ENCODE measurements around the gene NMB. TPM values are rescaled to one million over a fixed set of nuclear protein-coding genes. Genes with fewer than 3 reads are reported as not detected.
"Not testable (repeated sequence)": the region's sequence is repeated elsewhere in the genome, so short reads cannot be mapped to it uniquely, and the experiment has no call there.

NMB gene
- total and polyA plus RNA-seq, 2 donors (not counting 1 experiment from before 2014, with no cell fraction given): 1.5 to 3.6 TPM

DNA sequence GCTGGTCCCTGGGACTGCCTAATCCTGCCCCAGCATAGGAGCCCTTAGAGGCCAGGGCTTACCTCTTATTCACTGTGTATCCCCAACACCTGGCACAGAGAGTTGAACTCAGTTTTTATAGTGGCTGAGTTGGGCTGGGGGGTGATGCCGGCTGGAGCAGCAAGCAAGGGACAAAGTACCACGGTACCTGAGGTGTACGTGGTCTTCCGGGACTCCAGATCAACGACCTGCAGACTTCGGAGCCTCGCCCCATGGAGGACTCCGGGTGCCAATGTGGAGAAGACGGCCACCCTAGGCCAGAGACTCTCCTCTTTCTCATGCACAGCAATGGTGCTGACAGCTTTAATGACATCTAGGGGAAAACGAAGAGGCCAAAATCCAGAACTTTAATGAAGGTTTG is 12.0 kb downstream of the NMB start:
- no peaks in the 10 kb centered on the region for H3K27me3 ChIP-seq (ENCODE audit: control insufficient read depth, insufficient read depth, low read length)
- H3K4me2 ChIP-seq (ENCODE audit: extremely low read depth, insufficient read depth, low read length): no peak overlapping the region
- TF ChIP-seq EZH2 (IDR thresholded peaks at IDR 0.05; ENCODE audit: low read length, missing control alignments): no peak
- TF ChIP-seq CTCF (conservative IDR thresholded peaks at IDR 0.05 in 1 of 2, IDR thresholded peaks at IDR 0.05 in 1 of 2; ENCODE audit: low read depth in 1 of 2, low read length in 2 of 2): no peak
- no peak overlapping the region for H3K9ac ChIP-seq (ENCODE audit: insufficient read depth, low read length)
- H2AFZ ChIP-seq (ENCODE audit: low read length): no peak overlapping the region
- H3K27ac ChIP-seq (ENCODE audit: insufficient read depth, low read length): no peak overlapping the region
- no peaks in the 10 kb centered on the region for H4K20me1 ChIP-seq (ENCODE audit: control insufficient read depth, extremely low read depth, insufficient read depth, low read length)
- H3K36me3 ChIP-seq (ENCODE audit: control insufficient read depth, insufficient read depth, low read length): peaks cover 34% of the 10 kb centered on the region
- no peak for DNase-seq (ENCODE audit: low read depth in 2 of 2)
- no peaks in the 10 kb centered on the region for H3K79me2 ChIP-seq (ENCODE audit: control insufficient read depth, insufficient read depth, low read length)
- H3K4me1 ChIP-seq (ENCODE audit: control insufficient read depth, extremely low read depth, insufficient read depth, low read length): no peaks in the 10 kb centered on the region
- H3K9me3 ChIP-seq (ENCODE audit: control insufficient read depth, insufficient read depth, low read depth, low read length): no peaks in the 10 kb centered on the region
- no peak overlapping the region for H3K4me3 ChIP-seq (replicated peaks in 1 of 4; ENCODE audit: control extremely low read depth in 1 of 4, insufficient read depth in 1 of 4, low read depth in 3 of 4, low read length in 4 of 4)

DNA sequence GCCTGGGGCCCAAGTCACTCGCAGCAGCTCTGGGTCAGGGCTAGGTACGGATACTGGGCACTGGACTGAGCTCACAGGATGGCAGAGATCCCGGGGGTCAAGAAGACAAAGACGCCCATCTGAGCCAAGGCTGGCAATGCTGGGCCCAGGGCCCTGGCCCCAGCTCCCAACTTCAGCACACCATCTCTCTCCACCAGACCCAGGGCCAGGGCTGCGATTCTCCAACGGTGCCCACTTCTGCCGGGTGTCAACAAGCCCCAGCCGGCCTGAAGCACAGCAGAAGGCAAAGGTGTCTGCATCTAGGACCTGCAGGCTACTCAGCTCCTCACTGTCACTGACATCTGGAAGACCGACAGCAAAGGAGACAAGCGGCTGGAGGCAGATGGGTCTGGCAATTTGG is 12.5 kb downstream of the NMB start:
- H3K27me3 ChIP-seq (ENCODE audit: control insufficient read depth, insufficient read depth, low read length): no peaks in the 10 kb centered on the region
- no peaks in the 10 kb centered on the region for H3K4me1 ChIP-seq (ENCODE audit: control insufficient read depth, extremely low read depth, insufficient read depth, low read length)
- no peak for TF ChIP-seq CTCF (conservative IDR thresholded peaks at IDR 0.05 in 1 of 2, IDR thresholded peaks at IDR 0.05 in 1 of 2; ENCODE audit: low read depth in 1 of 2, low read length in 2 of 2)
- TF ChIP-seq EZH2 (IDR thresholded peaks at IDR 0.05; ENCODE audit: low read length, missing control alignments): no peak
- no peak overlapping the region for H3K4me2 ChIP-seq (ENCODE audit: extremely low read depth, insufficient read depth, low read length)
- H3K36me3 ChIP-seq (ENCODE audit: control insufficient read depth, insufficient read depth, low read length): peaks cover 36% of the 10 kb centered on the region
- H2AFZ ChIP-seq (ENCODE audit: low read length): no peak overlapping the region
- no peaks in the 10 kb centered on the region for H3K79me2 ChIP-seq (ENCODE audit: control insufficient read depth, insufficient read depth, low read length)
- H3K9me3 ChIP-seq (ENCODE audit: control insufficient read depth, insufficient read depth, low read depth, low read length): no peaks in the 10 kb centered on the region
- H3K27ac ChIP-seq (ENCODE audit: insufficient read depth, low read length): no peak overlapping the region
- no peak overlapping the region for H3K9ac ChIP-seq (ENCODE audit: insufficient read depth, low read length)
- DNase-seq (ENCODE audit: low read depth in 2 of 2): no peak
- no peaks in the 10 kb centered on the region for H4K20me1 ChIP-seq (ENCODE audit: control insufficient read depth, extremely low read depth, insufficient read depth, low read length)
- H3K4me3 ChIP-seq (replicated peaks in 1 of 4; ENCODE audit: control extremely low read depth in 1 of 4, insufficient read depth in 1 of 4, low read depth in 3 of 4, low read length in 4 of 4): no peak overlapping the region

GRCh38 chr15:84643838-84644237 is 14.2 kb downstream of the NMB start:
- no peak overlapping the region for H3K4me3 ChIP-seq (replicated peaks in 1 of 4; ENCODE audit: control extremely low read depth in 1 of 4, insufficient read depth in 1 of 4, low read depth in 3 of 4, low read length in 4 of 4)
- no peak overlapping the region for H3K4me2 ChIP-seq (ENCODE audit: extremely low read depth, insufficient read depth, low read length)
- no peak for DNase-seq (ENCODE audit: low read depth in 2 of 2)
- TF ChIP-seq CTCF (conservative IDR thresholded peaks at IDR 0.05 in 1 of 2, IDR thresholded peaks at IDR 0.05 in 1 of 2; ENCODE audit: low read depth in 1 of 2, low read length in 2 of 2) (no peak), EZH2 (IDR thresholded peaks at IDR 0.05; ENCODE audit: low read length, missing control alignments) (no peak)
- no peak overlapping the region for H3K27ac ChIP-seq (ENCODE audit: insufficient read depth, low read length)
- H3K36me3 ChIP-seq (ENCODE audit: control insufficient read depth, insufficient read depth, low read length): peaks cover 43% of the 10 kb centered on the region
- H3K4me1 ChIP-seq (ENCODE audit: control insufficient read depth, extremely low read depth, insufficient read depth, low read length): no peaks in the 10 kb centered on the region
- H3K27me3 ChIP-seq (ENCODE audit: control insufficient read depth, insufficient read depth, low read length): no peaks in the 10 kb centered on the region
- no peaks in the 10 kb centered on the region for H3K79me2 ChIP-seq (ENCODE audit: control insufficient read depth, insufficient read depth, low read length)
- H3K9ac ChIP-seq (ENCODE audit: insufficient read depth, low read length): no peak overlapping the region
- peaks cover 1% of the 10 kb centered on the region for H4K20me1 ChIP-seq (ENCODE audit: control insufficient read depth, extremely low read depth, insufficient read depth, low read length)
- no peak overlapping the region for H2AFZ ChIP-seq (ENCODE audit: low read length)
- no peaks in the 10 kb centered on the region for H3K9me3 ChIP-seq (ENCODE audit: control insufficient read depth, insufficient read depth, low read depth, low read length)

GRCh38 chr15:84642640-84643039 is 15.4 kb downstream of the NMB start:
- not testable (repeated sequence) for H3K79me2 ChIP-seq (ENCODE audit: control insufficient read depth, insufficient read depth, low read length); H2AFZ ChIP-seq (ENCODE audit: low read length); H3K9me3 ChIP-seq (ENCODE audit: control insufficient read depth, insufficient read depth, low read depth, low read length); DNase-seq (ENCODE audit: low read depth in 2 of 2); H3K27ac ChIP-seq (ENCODE audit: insufficient read depth, low read length); H3K9ac ChIP-seq (ENCODE audit: insufficient read depth, low read length); H3K4me3 ChIP-seq (replicated peaks in 1 of 4; ENCODE audit: control extremely low read depth in 1 of 4, insufficient read depth in 1 of 4, low read depth in 3 of 4, low read length in 4 of 4); H3K4me2 ChIP-seq (ENCODE audit: extremely low read depth, insufficient read depth, low read length); H3K4me1 ChIP-seq (ENCODE audit: control insufficient read depth, extremely low read depth, insufficient read depth, low read length); H3K27me3 ChIP-seq (ENCODE audit: control insufficient read depth, insufficient read depth, low read length); H4K20me1 ChIP-seq (ENCODE audit: control insufficient read depth, extremely low read depth, insufficient read depth, low read length)
- H3K36me3 ChIP-seq (ENCODE audit: control insufficient read depth, insufficient read depth, low read length): peaks cover 33% of the 10 kb centered on the region

GRCh38 chr15:84641871-84642270 is 16.1 kb downstream of the NMB start:
- not testable (repeated sequence) for H2AFZ ChIP-seq (ENCODE audit: low read length); H4K20me1 ChIP-seq (ENCODE audit: control insufficient read depth, extremely low read depth, insufficient read depth, low read length); H3K27ac ChIP-seq (ENCODE audit: insufficient read depth, low read length); H3K79me2 ChIP-seq (ENCODE audit: control insufficient read depth, insufficient read depth, low read length); H3K9me3 ChIP-seq (ENCODE audit: control insufficient read depth, insufficient read depth, low read depth, low read length); DNase-seq (ENCODE audit: low read depth in 2 of 2); H3K4me1 ChIP-seq (ENCODE audit: control insufficient read depth, extremely low read depth, insufficient read depth, low read length); H3K27me3 ChIP-seq (ENCODE audit: control insufficient read depth, insufficient read depth, low read length); H3K4me3 ChIP-seq (replicated peaks in 1 of 4; ENCODE audit: control extremely low read depth in 1 of 4, insufficient read depth in 1 of 4, low read depth in 3 of 4, low read length in 4 of 4); H3K4me2 ChIP-seq (ENCODE audit: extremely low read depth, insufficient read depth, low read length); H3K9ac ChIP-seq (ENCODE audit: insufficient read depth, low read length)
- H3K36me3 ChIP-seq (ENCODE audit: control insufficient read depth, insufficient read depth, low read length): peaks cover 32% of the 10 kb centered on the region

Data from fibroblast of lung (primary cell).